Measurements from ENCODE around the gene ZNF750.

ZNF750 gene

DNA sequence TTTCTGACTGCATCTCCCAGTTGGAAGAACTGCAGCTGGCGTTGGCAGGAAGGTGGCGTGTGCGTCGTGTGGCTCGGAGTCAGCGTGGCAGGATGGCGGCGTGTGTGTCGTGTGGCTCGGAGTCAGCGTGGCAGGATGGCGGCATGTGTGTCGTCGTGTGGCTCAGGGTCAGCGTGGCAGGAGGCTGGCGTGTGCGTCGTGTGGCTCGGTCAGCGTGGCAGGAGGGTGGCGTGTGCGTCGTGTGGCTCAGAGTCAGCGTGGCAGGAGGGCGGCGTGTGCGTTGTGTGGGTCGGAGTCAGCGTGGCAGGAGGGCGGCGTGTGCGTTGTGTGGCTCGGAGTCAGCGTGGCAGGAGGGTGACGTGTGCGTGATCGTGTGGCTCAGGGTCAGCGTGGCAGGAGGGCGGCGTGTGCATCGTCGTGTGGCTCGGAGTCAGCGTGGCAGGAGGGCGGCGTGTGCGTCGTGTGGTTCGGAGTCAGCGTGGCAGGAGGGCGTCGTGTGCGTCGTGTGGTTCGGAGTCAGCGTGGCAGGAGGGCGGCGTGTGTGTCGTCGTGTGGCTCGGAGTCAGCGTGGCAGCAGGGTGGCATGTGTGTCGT is 38.3 kb downstream of the ZNF750 start:
- TF ChIP-seq, protein P1, sequence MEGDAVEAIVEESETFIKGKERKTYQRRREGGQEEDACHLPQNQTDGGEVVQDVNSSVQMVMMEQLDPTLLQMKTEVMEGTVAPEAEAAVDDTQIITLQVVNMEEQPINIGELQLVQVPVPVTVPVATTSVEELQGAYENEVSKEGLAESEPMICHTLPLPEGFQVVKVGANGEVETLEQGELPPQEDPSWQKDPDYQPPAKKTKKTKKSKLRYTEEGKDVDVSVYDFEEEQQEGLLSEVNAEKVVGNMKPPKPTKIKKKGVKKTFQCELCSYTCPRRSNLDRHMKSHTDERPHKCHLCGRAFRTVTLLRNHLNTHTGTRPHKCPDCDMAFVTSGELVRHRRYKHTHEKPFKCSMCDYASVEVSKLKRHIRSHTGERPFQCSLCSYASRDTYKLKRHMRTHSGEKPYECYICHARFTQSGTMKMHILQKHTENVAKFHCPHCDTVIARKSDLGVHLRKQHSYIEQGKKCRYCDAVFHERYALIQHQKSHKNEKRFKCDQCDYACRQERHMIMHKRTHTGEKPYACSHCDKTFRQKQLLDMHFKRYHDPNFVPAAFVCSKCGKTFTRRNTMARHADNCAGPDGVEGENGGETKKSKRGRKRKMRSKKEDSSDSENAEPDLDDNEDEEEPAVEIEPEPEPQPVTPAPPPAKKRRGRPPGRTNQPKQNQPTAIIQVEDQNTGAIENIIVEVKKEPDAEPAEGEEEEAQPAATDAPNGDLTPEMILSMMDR (IDR thresholded peaks at IDR 0.05; ENCODE audit: borderline replicate concordance, insufficient read depth, low read depth, low read length) = no peak
- no peak overlapping the region for H3K4me3 ChIP-seq (ENCODE audit: low read depth, low read length)

DNA sequence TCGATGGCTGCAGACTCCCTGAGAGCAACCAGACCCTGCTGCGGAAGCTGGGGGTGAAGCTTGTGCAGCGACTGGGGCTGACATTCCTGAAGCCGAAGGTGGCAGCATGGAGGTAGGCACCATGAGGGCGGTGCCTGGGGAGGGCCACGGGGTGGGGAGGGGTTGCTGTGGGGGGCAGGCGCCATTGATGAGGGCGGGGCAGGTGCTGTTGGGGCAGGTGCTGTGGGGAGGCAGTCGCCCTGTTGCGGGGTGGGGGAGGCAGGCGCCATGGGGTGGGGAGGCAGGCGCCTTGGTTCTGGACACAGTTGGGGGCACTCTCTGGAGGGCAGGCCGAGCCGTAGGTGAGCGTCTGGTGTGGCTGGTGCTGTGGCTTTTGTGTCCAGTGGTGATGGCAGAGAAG is 38.9 kb downstream of the ZNF750 start:
- TF ChIP-seq, protein P1 (IDR thresholded peaks at IDR 0.05; ENCODE audit: borderline replicate concordance, insufficient read depth, low read depth, low read length) = no peak
- H3K4me3 ChIP-seq (ENCODE audit: low read depth, low read length) = no peak overlapping the region

DNA sequence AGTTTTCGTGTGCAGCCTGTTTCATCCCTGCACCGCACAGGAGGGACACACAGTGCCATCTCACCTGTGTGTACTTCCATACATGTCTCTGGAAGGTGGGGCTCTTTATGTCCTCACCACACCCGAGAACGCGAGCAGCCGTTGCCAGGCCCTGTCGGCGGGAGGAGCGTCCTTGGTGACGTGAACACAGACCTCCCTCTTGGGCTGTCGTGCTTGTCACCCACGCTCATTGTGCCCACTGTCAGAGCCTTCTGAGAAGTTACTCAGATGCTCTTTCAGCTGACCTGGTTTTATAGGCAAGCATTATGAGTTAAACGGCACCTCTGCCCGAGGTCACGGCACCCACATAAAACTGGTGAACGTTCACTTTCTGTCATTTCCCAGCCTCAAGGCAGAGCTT is 40.2 kb downstream of the ZNF750 start:
- H3K4me3 ChIP-seq (ENCODE audit: low read depth, low read length) = no peak overlapping the region
- TF ChIP-seq, protein P1 (IDR thresholded peaks at IDR 0.05; ENCODE audit: borderline replicate concordance, insufficient read depth, low read depth, low read length) = no peak

DNA sequence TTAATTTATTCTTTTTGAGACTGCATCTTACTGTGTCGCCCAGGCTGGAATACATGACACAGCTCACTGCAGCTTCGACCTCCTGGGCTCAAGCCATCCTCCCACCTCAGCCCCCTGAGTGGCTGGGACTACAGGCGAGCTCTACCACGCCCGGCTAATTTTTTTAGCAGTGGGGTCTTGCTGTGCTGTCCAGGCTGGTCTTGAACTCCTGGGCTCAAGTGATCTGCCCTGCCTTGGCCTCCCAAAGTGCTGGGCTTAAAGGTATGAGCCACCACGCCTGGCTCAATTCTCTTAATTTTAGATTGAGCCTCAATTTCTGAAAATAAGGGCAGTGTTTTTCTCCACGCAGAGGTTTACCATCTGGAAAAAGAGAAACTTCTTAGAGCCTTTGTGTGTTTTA is 41.1 kb downstream of the ZNF750 start:
- no peak overlapping the region for H3K4me3 ChIP-seq (ENCODE audit: low read depth, low read length)
- TF ChIP-seq, protein P1 (IDR thresholded peaks at IDR 0.05; ENCODE audit: borderline replicate concordance, insufficient read depth, low read depth, low read length) = no peak

DNA sequence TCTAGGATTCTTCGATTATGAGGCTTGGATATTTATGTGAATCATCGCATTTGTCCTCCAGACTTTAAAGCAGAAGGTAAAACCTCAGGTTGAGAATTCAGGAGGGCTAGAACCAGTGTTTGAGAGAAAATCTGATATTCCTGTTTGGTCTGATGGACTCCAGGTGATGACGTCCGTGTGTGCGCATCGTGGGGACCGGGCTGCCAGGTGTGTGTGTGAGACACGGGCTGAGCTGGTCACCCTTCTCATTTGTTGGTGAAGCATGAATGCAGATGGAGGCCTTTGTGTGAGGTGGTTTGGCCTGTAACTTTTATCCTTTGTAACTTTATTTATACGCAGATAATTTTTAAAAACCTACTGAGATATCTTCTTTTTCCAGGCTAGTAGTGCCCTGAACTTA is 42.8 kb downstream of the ZNF750 start:
- TF ChIP-seq, protein P1 (IDR thresholded peaks at IDR 0.05; ENCODE audit: borderline replicate concordance, insufficient read depth, low read depth, low read length) = no peak
- no peak overlapping the region for H3K4me3 ChIP-seq (ENCODE audit: low read depth, low read length)

DNA sequence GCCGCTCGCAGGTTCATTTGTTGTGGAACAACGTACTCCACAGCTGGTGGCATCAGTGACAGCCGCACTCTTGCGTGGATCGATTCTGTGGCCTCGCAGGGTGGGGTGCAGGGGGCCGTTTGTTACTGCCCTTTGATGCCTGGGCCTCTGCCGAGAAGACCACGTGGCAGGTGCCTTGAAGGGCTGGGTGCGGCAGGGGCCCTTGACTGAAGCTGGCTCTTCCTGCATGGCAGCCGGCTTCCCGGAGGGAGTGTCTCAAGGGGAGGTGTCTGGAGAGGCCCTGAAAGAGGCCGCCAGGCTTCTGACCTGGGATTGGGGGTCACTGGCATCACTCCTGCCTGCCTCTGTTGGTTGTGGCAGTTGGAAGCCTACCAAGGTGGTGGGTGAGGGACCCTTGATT is 44.2 kb downstream of the ZNF750 start:
- no peak overlapping the region for H3K4me3 ChIP-seq (ENCODE audit: low read depth, low read length)
- TF ChIP-seq, protein P1 (IDR thresholded peaks at IDR 0.05; ENCODE audit: borderline replicate concordance, insufficient read depth, low read depth, low read length) = no peak

DNA sequence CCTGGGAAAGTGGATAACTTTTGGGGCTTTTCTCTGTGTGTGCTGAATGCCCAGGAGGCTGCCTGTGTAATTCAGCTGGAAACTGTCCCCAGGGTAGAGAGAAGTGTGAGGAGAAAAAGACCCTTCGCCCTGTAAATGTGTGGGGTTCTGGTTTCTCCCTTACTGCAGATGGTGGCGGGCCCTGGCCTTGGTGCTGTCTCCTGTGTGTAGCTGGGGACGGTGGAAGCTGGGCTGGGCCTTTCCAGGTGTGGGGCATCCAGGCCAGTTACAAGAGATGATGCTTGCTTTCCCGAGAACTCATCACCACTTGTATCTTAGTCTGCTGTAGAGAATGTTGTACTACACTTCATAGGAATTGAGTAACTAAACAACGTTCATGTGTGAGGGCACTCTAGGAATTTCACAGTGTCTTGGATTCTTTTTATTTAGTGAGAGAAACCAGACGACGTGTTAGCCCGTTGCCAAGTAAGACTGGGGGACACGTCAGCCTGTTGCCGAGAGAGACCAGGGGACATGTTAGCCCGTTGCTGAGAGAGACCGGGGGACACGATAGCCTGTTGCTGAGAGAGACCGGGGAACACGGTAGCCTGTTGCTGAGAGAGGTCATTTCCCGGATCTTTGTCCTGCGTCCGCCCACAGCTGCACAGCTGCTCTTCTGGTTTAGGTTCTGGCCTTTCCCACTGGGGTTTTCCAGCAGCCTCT is 44.9 kb downstream of the ZNF750 start:
- TF ChIP-seq, protein P1 (IDR thresholded peaks at IDR 0.05; ENCODE audit: borderline replicate concordance, insufficient read depth, low read depth, low read length) = no peak
- H3K4me3 ChIP-seq (ENCODE audit: low read depth, low read length) = no peak overlapping the region
